AG20443 (cell line): ENCODE data around the gene KCNIP4.

Experiments used
- DNase-seq: peaks from one replicate; pipeline ENCODE4 v3.0.0; 2012; ENCODE audit warnings: low spot score, mixed read lengths

KCNIP4 gene

DNA sequence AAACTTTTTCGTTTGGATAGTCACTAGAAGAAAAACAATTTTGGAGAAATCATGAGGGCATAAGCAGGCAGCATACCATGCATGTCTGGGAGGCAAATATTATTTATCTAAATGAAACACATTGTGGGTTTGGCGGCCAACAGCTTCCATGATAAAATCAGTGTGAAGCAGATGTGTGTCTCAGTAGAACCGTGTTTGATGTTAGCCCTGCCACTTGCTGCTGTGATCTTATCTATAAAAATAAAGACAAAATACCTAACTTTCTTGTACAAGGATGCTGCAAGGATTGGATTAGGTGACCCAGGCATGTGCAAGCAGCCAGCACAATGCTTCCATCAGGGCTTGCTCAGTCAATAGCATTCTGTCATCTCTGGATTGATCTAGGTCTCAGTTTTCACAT, 906.9 kb downstream of the KCNIP4 start:
- DNase-seq, result no peak

DNA sequence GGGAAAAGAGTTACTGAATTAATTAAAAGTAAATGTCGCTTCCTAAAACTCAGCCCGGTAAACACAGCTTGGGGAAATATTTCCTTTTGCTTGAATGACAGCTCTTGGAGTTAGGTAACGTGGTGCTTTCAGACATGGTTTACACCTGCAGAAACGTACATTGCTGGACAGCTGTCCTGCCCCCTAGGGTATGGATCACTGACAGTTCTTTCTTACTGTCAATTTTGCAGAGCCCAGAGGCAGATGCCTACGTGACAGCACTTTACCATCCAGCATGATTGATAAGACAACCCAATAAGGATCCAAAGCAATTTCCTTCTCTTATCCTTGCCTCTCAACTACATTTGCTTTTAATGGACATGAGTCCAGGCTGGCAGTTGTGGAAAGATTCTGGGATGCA, 913.8 kb downstream of the KCNIP4 start:
- DNase-seq, result no peak

DNA sequence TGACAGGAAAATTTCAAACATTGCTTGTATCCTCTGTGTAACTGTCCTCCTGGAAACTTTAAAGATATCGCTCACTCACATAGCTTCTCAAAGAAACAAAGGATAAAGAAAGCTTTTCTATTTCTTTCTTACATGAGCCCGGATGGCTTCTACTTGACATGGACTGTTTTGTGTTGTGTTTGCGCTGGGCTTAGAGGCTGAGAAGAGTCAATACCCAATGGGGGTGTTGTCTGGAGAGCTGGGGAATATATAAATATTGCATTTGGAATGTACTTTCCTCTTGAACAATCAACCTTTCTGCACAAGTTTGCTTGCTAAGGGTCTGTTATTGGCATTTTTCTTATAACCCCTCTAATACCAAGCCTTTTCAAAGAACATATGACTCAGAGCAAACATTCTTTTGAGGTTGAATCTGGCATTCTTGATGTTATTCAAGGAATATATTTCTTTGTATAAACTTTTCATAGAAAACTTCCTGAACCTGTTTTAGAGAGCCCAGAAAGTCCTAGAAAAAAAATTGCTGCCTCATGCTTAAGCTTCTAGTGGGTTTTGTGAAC, 916.4 kb downstream of the KCNIP4 start:
- no peak for DNase-seq

DNA sequence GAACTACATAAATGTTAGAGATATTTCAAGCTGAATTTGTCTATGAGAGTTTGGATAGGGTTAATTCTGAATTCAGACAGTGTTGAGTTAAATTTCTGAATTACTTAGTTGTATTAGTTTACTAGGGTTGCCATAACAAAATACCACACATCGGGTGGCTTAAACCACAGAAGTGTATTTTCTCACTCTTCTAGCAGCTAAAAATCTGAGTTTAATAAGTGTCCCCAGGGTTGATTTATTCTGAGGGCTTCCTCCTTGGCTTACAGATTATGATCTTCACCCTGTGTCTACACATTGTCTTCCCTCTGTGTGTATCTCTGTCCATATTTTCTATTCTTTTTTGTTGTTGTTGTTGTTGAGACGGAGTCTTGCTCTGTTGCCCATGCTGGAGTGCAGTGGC, 929.8 kb downstream of the KCNIP4 start:
- DNase-seq, result no peak

DNA sequence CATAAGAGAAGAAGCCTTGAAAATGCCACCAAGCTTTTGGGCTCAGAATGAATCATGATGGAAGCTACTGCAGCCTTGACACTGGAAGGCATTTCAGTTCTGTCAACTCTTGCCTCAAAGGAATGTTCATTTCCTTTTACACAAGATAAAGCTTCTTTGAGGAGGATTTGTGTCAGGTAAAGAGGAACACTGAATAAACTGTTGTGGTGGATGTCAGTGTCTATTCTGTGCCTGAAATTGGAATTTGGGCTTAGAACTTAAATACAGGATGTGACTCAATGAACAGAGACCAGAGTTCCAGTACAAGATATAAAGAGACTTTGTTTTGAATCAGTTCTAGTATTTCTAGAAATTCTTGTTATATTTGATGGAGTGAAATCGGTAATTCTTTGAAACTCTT, 935.1 kb downstream of the KCNIP4 start:
- no peak for DNase-seq

DNA sequence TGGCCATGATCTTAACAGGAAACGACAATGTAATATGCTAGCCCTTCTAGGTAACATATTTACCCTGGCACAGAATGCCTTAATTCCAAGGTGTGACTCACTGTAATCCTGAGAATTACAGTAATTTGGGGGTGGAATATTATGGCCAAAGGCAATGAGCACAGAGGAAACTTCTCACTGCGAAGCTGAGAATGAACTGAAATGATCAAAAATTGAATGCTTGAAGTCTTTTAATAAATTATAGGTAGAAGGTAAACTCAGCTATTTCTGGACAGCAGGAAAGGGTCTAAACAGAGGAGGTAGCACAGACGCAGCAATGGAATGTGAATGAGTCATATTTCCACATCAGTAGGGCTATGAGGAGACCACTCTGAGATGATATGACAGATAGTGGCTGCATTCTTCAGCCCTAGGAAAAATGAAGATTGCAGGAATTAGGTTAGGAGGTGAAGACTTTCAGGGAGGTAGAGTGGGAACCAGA, 935.7 kb downstream of the KCNIP4 start:
- DNase-seq, result no peak

DNA sequence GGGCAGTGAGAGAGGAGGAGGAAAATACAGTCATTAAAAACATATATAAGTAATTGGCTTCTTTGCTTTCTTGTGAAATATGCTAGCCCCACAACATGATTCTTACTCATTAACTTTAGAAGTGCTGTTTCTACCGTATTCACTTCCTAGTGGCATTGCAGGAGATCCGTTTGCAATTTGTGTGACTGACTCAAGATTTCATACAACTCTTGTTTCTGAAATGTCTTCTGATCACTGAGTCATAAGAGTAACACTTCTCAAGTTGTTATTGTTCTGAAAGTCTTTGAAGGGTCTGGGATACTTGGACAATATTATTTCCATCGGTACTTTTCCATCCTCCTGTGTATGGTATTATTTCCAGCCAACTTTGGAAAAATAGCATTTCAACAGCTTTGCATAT, 937.5 kb downstream of the KCNIP4 start:
- DNase-seq, result no peak

DNA sequence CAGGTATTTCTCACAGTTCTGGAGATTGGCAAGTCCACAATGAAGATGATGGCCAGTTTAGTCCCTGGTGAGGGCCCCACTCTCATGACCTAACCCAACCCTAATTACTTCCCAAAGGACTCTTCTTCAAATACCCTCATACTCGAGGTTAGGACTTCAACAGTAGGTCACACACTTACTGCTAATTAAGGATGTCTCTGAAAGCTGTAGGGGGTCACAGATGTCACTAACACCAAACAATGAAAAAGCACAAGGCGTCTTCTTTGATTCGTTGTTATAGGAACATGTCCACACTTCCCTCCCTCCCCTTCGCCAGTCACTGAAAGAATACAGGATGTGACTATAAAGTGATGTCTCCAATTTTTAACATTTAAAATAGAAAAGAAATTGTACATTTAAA, 938.6 kb downstream of the KCNIP4 start:
- DNase-seq, result no peak

DNA sequence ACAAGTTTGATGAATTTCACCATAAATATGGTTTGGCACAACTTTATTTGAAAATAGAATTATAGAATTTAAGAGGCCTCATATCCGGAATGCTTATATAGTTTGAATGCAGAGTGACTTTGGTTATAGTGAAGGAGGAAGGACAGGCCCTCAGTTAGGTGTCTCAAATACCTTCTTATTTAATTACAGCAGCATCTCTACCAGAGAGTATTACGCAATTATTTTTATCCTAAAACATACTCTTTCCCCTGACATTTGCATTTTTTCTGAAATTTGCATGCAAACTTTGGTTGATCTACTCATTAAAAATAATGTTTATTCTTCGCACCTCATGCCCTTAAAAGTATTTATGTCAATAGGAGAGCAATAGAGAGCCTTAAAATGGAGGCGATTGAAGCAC, 942.9 kb downstream of the KCNIP4 start:
- no peak for DNase-seq

DNA sequence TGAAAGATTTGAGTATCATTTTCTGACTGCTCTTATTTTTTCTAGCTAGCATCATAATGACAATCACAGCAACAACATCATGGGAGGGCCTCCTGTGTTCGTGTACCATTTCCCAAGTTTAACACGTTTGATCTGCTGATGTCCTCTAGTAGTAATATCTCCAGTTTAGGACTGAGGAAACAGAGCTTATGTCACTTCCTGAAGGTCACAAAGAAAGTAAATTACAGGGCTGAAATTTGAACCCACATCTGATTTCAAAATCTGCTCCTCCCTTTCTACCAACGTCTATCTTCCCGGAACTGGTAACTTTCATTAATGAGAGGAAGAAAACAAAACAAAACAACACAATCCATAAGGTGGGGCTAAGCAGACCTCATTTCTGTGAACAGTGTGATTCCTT, 945.6 kb downstream of the KCNIP4 start:
- no peak for DNase-seq

DNA sequence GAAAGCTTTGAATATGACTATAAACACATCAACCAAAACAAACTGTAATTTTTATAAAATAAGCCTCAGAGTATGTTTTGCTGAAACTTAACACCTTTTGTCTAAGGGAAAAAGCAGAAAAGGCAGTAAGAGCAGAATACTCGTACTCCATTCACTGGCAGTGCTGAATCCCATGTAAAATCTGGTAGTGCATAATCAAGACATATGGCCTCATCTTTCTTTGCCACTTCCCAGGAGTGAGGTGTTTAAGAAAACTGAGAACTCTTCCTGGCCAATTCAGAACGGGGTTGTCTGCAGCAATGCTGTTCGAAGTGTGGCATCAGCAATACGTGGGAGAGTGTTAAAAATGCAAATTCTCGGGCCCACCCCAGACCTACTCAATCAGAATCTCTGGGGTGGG, 946.3 kb downstream of the KCNIP4 start:
- DNase-seq, result no peak

DNA sequence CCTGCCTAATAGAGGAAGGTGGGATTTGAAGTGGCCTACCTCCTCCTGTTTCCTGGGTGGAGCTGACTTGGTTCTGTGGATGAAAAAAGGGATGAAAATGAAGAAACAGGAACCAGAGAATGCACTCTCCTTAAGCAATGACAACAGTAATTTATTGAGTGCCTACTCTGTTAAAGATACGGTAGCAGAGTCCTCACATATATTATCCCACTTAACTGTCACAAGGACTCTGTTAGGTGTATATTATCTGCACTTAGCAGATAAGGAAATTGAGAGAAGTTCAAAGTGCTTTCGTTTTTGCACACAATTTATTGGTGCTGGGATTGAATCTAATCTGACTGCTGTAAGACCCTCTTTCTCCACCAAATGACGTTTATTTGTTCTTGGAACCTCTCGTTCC, 947.1 kb downstream of the KCNIP4 start:
- DNase-seq, result no peak

DNA sequence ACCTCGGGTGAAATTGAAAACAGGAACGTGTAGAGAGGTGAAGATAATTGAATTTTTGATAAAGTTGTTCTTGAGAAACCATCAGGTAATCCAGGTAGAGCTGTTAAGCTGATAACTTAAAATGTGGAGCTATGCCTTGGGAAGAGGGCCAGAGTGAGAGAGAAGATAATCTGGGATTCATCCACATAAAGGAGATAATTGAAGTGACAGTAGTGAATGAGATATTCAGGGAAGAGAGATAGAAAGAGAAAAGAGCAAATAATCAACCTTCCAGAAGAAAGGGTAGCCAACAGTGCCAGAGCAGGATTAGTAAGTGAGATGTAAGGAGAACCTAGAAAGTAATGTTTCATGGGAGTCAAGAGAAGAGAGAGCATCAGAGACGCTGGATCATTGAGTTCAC, 950.7 kb downstream of the KCNIP4 start:
- DNase-seq, result no peak

DNA sequence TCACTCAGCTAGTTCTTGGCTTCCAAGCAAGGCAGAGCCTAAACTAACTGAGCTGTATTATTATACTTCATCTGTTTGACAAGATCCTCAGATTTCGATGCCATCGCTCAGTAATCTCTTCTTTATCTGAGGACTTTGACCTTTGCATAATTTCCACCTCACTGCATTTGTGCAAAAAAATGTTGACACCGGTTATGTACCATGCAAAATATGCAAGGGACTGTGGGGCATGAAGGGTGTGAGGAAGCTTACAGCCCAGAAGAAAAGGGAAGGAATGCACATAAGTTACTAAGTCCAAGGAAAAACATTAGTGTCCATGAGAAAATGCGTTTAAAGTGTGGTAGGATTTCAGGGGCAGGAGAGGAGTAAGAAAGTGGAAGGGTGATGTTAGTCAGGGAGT, 953.0 kb downstream of the KCNIP4 start:
- DNase-seq, result no peak

DNA sequence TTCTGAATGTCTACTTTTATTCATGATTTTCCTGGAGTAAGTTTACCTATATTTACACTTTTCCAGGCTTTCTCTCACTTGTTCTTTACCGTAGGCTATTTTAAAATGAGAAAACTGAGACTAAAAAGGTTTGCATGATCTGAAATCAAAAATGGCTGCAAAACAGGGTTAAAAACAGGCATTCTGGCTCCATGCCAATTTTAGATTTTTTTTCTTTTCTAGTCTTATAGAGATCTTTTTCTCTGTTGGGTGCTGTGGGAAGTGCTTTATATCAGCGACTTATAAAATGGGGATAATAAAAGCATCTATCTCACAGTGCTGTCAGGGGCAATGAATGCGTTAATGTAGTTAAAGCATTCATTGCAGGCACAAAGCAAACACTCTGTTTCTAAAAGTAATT, 953.6 kb downstream of the KCNIP4 start:
- no peak for DNase-seq

DNA sequence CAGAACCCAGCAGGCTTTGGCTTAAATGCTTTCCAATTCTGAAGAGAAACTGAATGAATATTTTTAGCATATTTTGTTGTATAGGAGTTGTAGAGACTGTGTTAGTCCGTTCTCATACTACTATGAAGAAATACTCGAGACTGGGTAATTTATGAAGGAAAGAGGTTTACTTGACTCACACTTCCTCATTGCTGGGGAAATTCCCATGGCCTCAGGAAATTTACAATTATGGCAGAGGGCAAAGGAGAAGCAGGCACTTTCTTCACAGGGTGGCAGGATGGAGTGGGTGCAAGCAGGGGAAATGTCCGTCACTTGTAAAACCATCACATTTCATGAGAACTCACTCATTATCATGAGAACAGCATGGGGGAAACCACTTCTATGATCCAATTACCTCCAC, 956.6 kb downstream of the KCNIP4 start:
- no peak for DNase-seq

DNA sequence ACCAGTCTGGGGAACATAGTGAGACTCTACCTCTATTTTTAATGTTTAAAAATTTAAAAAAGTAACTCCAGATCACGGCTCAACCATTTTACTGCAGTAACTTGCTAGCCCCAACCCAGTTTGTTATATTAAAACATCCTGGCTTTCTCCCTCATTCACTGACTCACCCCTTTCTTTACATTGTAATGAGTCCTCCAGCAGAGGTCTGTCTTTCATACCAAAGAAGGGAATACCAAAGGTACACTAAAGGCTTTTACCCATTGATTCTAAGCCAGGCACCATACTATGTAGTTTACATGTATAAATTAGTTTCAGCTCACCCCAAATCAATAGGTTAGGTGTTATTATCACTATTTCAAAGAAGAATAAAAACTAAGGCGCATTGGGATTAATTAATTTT, 961.4 kb downstream of the KCNIP4 start:
- DNase-seq, result no peak

DNA sequence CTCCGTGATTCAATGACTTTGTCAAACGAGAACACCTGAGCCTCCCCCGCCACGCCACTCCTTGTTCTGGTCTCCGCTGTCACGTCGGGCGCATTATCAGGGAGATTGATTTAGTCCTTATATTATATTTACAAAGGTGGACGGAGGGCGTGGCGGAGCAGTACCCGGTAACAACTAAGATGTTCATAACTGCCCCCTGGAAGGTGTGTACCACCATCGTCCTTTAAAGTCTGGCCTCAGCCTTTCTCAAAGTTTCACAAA, 964.1 kb downstream of the KCNIP4 start:
- DNase-seq, result no peak

DNA sequence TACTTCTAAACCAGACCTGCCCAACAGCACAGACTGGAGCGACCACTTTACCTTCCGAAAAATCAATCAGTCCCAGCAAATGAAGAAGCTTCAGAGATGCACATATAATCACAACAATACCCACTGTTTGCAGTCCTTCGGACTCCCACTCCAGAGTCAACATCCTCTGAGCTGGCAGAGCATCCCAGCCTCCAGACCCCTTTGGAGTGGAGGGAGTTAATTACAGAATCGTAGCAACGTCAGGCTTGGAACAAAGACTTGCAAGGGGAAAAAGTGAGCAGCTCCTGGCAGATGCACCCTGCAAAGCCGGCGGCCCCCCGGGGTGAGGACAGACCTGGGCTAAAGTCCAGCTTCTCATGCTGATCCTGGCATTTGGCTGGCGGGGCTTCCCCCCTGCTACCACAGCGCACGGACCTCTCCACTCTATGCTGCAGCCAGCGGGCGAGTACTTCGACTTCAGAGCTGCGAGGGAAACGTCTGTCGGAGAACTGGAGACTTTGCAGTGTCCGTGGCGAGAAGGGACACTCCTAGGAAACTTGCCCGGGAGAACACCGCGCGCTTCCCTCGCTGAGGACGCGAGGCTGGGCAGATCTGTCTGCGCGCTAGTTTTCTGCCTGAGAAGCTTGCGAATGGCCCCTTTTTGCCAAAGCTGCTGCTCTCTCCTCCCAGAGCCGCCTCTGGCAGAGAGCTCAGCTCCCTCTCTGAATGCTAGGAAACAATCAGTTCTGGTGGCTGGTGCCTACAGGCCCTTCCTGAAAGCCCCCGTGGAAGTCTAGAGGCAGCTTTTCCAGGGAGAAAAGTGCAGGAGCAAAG, 964.6 kb downstream of the KCNIP4 start:
- DNase-seq, result no peak

DNA sequence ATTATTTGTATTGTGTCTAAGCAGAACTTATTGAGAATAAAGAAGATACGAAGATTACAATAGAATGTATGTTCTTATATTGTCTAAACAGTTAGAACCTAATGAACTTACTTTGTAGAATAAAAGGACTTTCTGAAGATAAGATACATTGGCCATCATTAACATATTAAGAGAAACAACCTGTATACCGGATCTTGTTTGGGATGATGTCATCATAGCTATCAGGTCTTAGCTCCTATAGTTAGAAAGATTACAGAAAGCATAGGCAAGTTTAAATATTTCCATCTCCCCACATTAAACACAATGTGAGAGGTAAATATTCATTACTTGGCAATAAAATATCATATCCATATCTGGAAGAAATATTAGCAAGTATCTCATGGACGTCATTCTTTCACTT, 966.0 kb downstream of the KCNIP4 start:
- no peak for DNase-seq

DNA sequence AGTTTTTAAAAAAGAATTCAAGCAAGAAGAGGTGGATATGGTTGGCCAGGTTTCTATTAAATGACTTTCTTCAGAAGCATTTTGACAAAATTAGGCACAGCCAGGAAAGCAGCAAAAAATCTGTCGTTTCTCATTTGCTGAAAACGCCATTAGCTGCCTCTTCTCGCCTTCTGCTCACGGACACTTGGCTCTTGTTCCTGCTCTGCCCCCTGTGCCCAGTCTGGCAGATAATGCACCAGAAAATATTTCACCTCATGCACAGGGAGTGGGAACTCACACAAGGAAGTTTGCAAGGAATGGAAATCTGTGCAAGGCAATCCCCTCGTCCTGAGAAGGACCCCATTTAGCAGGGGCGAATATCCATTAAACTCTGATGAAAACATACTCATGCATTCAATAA, 988.3 kb downstream of the KCNIP4 start:
- DNase-seq, result no peak

DNA sequence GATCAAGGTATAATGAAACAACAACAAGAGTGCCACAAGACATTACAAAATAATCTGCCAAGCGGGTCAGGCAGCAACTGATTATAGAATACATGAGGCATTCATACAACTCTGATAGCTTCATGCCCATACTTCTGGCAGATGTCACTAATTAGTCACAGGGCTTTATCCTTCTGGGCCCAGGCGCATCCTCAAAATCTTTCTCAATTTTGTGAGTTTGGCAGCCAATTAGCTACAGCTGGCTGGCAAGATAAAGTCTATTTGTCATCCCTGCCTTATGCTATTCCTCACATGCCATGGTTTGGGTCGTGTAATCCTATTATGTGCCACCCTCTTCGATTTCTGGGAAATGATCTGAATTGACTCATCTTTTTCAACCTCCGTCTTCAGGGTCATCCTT, 994.0 kb downstream of the KCNIP4 start:
- no peak for DNase-seq

DNA sequence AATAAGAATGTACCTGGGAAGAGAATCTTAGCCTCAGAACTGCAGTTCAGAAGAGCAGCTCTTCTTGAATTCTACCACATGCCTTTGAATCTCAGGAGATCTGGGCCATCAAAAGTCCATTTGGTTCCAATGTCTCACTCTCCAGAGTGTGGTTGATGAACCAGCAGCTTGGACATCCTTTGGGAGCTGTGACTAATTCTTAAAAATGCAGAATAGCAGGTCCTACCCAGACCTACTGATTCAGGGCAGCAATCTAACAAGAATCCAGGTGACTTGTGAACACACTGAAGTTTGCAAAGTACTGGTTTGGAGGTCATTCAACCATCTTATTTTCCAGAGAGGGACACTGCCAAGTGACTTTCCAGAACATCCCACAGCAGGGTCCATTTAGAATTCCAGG, 1003.6 kb downstream of the KCNIP4 start:
- DNase-seq, result no peak

DNA sequence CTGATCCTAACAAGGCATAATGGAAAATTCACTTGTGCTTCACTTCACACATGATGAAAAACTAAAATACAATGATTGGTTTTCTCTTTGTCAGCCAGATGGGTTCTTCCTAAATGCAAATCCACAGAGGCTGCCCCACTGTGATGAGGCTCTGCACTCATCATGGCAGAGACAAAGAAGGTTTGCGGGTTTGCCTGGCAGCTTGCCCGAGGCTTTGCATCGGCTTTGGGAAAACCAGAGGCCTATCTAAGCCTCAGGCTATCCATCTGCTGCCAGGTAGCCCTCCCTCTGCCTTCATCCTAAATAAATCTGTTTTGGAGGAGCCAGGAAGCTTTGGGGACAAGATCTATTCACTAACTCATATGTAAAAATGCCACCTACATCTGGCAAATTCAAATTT, 1004.1 kb downstream of the KCNIP4 start:
- no peak for DNase-seq
